Esophagus muscularis mucosa (tissue), 4 donors: ENCODE data around the gene CASP2.

ENCODE experiments used
- CTCF ChIP-seq, 3 experiments: fragments of 200-600 bp in 2 of 3; fragments of 450-650 bp in 1 of 3; sonication (generic) in 2 of 3; IDR thresholded peaks; one replicate each; pipeline ENCODE4 v1.5.1; 2017 to 2019; ENCODE audit warnings: antibody characterized with exemption in 3 of 3, mild to moderate bottlenecking in 2 of 3, moderate library complexity in 1 of 3
- EP300 ChIP-seq: sonication (generic); formaldehyde crosslinking; IDR thresholded peaks from one replicate; pipeline ENCODE4 v1.6.1; 2017; ENCODE audit warnings: antibody characterized with exemption
- POLR2A ChIP-seq: fragments of 450-650 bp; IDR thresholded peaks from one replicate; pipeline ENCODE4 v1.6.1; 2017; ENCODE audit warnings: antibody characterized with exemption, moderate library complexity, mild to moderate bottlenecking, low read depth

DNA sequence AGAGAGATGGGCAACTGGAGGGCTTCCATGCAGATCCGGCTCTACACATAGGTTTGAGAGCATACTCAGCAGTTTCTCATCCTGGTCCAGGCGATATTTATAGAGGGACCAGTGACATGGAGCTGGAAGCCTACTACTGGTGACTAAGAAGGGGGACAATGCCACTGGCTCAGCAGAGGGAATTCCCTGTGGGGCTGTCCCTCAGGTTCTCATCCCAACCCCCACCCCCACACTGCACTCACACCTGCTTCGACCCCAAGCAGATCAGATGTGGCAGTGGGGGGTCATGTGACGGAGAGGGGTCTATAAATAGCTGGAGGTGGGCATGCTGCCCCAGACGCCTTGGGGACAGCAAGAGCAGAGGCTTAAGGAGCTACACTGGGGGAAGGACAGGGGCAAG, 27.6 kb downstream of the CASP2 start, which contains the start of gene CLCN1:
- TF ChIP-seq CTCF (IDR thresholded peaks at IDR 0.05) (no peak), EP300 (no peak), POLR2A (no peak)
